ENCODE measurements around the gene B3GLCT. TPM values are rescaled to one million over a fixed set of nuclear protein-coding genes. Genes with fewer than 3 reads are reported as not detected.

Gene B3GLCT
- total RNA-seq, 2 donors from 2014 or later, result 5.0 to 6.2 TPM

DNA sequence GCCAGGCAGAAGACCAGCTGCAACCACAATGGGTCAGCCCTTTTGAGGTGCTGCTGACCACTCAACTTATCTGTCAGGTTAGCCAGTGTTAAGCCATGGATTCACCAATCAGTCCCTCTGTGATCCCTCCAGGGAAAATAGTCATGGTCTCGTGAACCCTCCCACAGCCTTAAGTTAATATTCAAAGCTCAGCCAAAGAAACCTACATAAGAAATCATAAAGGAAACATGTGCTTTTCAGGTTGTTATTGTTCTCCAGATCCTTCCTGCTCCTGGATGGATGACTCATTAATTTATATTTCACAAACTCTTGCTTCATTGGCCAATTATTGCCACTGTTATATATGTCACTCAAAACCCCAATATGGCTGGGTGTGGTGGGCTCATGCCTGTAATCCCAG, 161.9 kb downstream of the B3GLCT start:
- Mint-ChIP-seq H3K36me3 (ENCODE audit: low read depth) (no peaks in the 10 kb centered on the region), H3K4me1 (no peaks in the 10 kb centered on the region), H3K4me3 (no peak overlapping the region), H3K27me3 (peaks cover 5% of the 10 kb centered on the region), H3K27ac (no peak overlapping the region)
- H3K9me3 ChIP-seq (ENCODE audit: control insufficient read depth, low read length, poor library complexity, severe bottlenecking), result no peaks in the 10 kb centered on the region
- ATAC-seq, result no peak
- DNase-seq, result no peak

- Mint-ChIP-seq H3K36me3 (ENCODE audit: low read depth) (no peaks in the 10 kb centered on the region), H3K27ac (no peak overlapping the region), H3K4me3 (no peak overlapping the region), H3K27me3 (peaks cover 13% of the 10 kb centered on the region), H3K4me1 (no peaks in the 10 kb centered on the region)
- DNase-seq (no peak), ATAC-seq (no peak)
- no peaks in the 10 kb centered on the region for H3K9me3 ChIP-seq (ENCODE audit: control insufficient read depth, low read length, poor library complexity, severe bottlenecking)
Measured at GRCh38 chr13:31365630-31366029, 165.9 kb downstream of the B3GLCT start.

DNA sequence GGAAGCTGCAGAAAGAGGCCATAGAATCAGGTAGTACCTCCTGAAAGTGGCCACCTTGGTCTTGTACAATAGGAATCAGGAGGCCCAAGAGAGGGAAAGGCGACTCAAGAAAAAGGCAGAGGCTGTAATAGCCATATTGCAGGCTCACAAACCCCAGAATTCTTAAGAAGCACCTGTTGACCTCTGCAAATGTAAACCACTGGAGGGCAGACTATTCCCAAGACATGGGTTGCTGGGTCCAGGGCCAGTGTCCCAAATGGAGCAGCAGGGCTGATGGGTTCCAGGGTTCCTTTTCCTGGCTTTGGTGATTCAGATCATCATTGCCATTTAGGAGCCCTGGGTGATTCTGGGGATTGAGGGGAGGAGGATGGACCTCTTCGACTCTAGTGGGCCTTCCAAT, 167.6 kb downstream of the B3GLCT start:
- H3K4me3 Mint-ChIP-seq, result no peak overlapping the region

GRCh38 chr13:31369213-31369612, 169.4 kb downstream of the B3GLCT start:
- Mint-ChIP-seq H3K4me3 (no peak overlapping the region), H3K27me3 (peaks cover 16% of the 10 kb centered on the region), H3K36me3 (ENCODE audit: low read depth) (no peaks in the 10 kb centered on the region), H3K4me1 (peaks cover 3% of the 10 kb centered on the region), H3K27ac (no peak overlapping the region)
- no peaks in the 10 kb centered on the region for H3K9me3 ChIP-seq (ENCODE audit: control insufficient read depth, low read length, poor library complexity, severe bottlenecking)
- DNase-seq (no peak), ATAC-seq (no peak)

More for the DNA sequence above, 167.6 kb downstream of the B3GLCT start:
- no peaks in the 10 kb centered on the region for H3K36me3 Mint-ChIP-seq (ENCODE audit: low read depth)
- DNase-seq (no peak), ATAC-seq (no peak)
- no peaks in the 10 kb centered on the region for H3K9me3 ChIP-seq (ENCODE audit: control insufficient read depth, low read length, poor library complexity, severe bottlenecking)
- peaks cover 3% of the 10 kb centered on the region for H3K4me1 Mint-ChIP-seq
- H3K27me3 Mint-ChIP-seq, result peaks cover 12% of the 10 kb centered on the region
- H3K27ac Mint-ChIP-seq, result no peak overlapping the region

DNA sequence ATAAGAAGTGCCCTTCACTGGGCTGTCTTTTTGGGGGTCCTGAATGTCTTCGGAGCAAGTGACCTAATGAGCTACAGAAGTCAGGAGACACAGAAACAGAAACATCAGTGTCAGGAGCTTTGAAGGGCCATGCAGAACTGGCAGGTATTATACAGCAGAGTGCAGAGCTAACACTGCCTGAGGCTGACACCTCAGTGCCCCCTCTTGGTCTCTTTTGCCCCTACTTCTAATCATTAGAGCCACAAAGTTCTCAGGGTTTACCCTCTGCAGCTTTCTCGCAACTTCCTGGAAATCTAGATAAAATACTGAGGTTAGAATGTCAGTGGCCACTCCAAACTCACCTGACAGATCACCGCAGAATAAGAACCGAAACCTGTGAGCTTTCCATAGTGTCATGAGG, 172.7 kb downstream of the B3GLCT start:
- Mint-ChIP-seq H3K4me1 (peaks cover 6% of the 10 kb centered on the region), H3K36me3 (ENCODE audit: low read depth) (peaks cover 3% of the 10 kb centered on the region)
- DNase-seq, result no peak

DNA sequence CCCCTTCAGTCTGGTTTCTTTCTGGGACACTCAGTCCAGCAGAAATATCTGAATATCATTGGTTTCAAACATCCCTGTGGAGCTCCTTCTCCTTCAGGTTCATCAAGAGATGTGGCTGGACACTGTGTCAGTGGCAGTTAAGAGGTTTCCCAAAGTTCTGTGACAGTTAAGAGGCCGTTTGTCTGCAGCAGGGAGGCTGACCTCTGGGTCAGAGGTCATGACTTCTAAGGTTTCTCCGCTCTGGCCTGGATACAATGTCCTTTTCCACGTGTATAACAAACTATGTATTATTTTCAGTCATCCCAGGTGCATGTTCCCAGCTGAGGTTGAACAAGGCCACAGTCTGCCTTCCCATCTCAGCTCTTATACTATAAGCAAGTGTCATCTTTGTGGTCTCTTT, 174.9 kb downstream of the B3GLCT start:
- H3K27ac Mint-ChIP-seq, result no peak overlapping the region
- peaks cover 6% of the 10 kb centered on the region for H3K4me1 Mint-ChIP-seq
- H3K27me3 Mint-ChIP-seq, result peaks cover 44% of the 10 kb centered on the region
- H3K36me3 Mint-ChIP-seq (ENCODE audit: low read depth), result peaks cover 3% of the 10 kb centered on the region
- H3K4me3 Mint-ChIP-seq, result no peak overlapping the region
- DNase-seq, result no peak
- H3K9me3 ChIP-seq (ENCODE audit: control insufficient read depth, low read length, poor library complexity, severe bottlenecking), result no peaks in the 10 kb centered on the region
- no peak for ATAC-seq

More for the DNA sequence above, 172.7 kb downstream of the B3GLCT start:
- H3K9me3 ChIP-seq (ENCODE audit: control insufficient read depth, low read length, poor library complexity, severe bottlenecking), result no peaks in the 10 kb centered on the region
- ATAC-seq, result no peak
- Mint-ChIP-seq H3K4me3 (no peak overlapping the region), H3K27me3 (peaks cover 36% of the 10 kb centered on the region), H3K27ac (no peak overlapping the region)

GRCh38 chr13:31377946-31378345, 178.2 kb downstream of the B3GLCT start:
- ATAC-seq (no peak), DNase-seq (no peak)
- no peak overlapping the region for H3K4me3 Mint-ChIP-seq
- H3K27ac Mint-ChIP-seq, result no peak overlapping the region
- H3K36me3 Mint-ChIP-seq (ENCODE audit: low read depth), result peaks cover 3% of the 10 kb centered on the region
- H3K9me3 ChIP-seq (ENCODE audit: control insufficient read depth, low read length, poor library complexity, severe bottlenecking), result no peaks in the 10 kb centered on the region
- peaks cover 41% of the 10 kb centered on the region for H3K27me3 Mint-ChIP-seq
- H3K4me1 Mint-ChIP-seq, result peaks cover 5% of the 10 kb centered on the region

DNA sequence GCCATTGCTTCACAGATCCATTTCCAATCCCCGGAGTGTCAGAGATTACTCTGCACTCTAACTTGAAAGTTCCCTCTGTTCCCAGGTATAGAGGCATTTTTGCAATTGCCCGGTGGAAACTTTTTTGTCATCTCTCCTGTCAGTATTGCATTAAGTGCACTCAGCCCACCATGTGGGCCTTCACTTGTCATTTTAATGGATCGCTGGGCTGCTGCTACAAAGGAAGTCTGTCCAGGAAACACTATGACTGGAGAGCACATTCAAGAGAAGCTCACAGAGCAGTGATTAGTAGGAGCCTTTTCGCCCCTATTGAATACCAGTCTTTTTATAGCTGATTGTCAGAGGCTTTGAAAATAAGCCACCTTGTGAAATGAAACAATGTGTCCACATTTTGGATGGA, 180.9 kb downstream of the B3GLCT start:
- Mint-ChIP-seq H3K36me3 (ENCODE audit: low read depth) (peaks cover 3% of the 10 kb centered on the region), H3K27ac (no peak overlapping the region), H3K4me1 (peaks cover 5% of the 10 kb centered on the region), H3K4me3 (no peak overlapping the region), H3K27me3 (peaks cover 34% of the 10 kb centered on the region)
- H3K9me3 ChIP-seq (ENCODE audit: control insufficient read depth, low read length, poor library complexity, severe bottlenecking), result no peaks in the 10 kb centered on the region
- DNase-seq, result no peak
- no peak for ATAC-seq

Other genes starting within 250 kb of the B3GLCT start
- gene HSPH1, start 38.1 kb upstream of the B3GLCT start, total RNA-seq, result 100 to 1,000 TPM; 143 to 153 TPM